Tracheal epithelial cell (primary cell): Measurements from ENCODE around the gene NMNAT1. TPM values are rescaled to one million over a fixed set of nuclear protein-coding genes. Genes with fewer than 3 reads are reported as not detected.

Source experiments
- total RNA-seq: library from RNA; depleted of rRNA; stranded (reverse); fragments of >200 nt; gene quantifications from 2 replicates; pipeline ENCODE4 v1.2.1, GENCODE V29; 2014

NMNAT1 gene
- 12.4 and 12.8 TPM in 2 replicates for total RNA-seq

DNA sequence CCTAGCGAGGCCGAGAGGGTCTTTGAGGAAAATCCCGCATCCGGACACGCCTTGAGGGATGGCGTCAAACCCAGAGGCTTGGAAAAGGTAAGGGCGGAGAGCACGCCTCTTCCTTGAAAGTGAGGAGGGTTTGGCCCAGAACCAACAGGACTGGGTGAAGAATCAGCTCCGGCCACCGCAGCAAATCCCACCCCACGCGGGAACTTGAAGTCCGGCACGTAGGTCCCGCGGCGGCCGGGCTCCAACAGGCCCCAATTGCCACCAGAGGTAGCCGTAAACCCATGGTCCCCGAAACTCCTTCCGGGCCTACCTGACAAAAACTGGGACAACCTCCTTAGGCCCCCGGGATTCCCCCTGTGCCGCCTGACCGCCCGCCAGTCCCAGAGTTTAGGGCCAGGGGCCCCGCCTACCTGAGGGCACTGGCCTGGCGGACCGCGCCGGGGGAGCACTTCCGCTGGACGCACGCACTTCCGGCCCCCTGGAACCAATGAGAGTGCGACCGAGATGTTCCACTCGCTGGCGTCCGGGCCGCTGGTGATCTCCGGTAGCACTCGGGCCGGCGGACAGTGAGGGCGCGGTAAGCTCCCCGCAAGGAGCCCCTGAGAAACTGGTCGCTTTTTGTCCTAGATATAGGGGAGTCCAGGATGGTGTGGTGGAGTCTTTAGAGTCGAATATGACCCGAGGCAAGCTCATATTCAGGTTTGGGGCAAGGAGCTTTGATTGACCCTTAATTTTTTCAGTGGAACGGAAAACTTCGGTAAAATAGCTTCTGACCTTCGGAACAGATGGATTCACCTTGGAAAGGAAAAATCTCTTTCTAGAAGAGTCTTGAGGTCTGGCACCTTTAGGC lies at the start of gene NMNAT1, which contains the start of gene LZIC:
NMNAT1 (plus strand) TSS at position 537 of the 850 bp plus-strand sequence. CDS start 28,599 bp downstream, outside the sequence.
LZIC (minus strand) TSS at position 453 of the 850 bp plus-strand sequence. CDS start 6,772 bp downstream, outside the sequence.

DNA sequence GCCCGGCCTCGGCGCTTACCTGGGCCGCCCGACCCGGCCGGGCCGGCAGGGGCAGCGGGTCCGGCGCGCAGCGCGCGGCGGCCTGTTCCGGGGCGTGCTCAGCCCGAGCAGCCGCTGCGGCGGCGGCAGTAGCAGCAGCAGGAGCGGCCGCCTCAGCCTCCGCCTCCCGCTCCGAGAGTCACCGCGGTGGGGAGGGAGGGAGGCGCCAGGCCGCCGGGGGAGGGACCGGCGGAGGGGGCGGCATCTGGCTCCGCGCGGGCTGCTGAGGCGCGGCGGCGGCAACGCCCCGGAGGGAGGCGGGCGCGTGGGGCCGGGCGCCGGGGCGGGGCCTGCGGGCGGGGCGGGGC lies 33.2 kb upstream of the NMNAT1 start, which contains the start of gene CTNNBIP1:
CTNNBIP1 (minus strand) TSS at position 194 of the 347 bp plus-strand sequence. CDS start 38,205 bp downstream, outside the sequence.

GRCh38 chr1:9996624-9997582 lies 53.6 kb downstream of the NMNAT1 start, which contains the start of gene RBP7:
RBP7 (plus strand) TSS chr1:9997228; CDS start chr1:9997259, 31 bp downstream.

DNA sequence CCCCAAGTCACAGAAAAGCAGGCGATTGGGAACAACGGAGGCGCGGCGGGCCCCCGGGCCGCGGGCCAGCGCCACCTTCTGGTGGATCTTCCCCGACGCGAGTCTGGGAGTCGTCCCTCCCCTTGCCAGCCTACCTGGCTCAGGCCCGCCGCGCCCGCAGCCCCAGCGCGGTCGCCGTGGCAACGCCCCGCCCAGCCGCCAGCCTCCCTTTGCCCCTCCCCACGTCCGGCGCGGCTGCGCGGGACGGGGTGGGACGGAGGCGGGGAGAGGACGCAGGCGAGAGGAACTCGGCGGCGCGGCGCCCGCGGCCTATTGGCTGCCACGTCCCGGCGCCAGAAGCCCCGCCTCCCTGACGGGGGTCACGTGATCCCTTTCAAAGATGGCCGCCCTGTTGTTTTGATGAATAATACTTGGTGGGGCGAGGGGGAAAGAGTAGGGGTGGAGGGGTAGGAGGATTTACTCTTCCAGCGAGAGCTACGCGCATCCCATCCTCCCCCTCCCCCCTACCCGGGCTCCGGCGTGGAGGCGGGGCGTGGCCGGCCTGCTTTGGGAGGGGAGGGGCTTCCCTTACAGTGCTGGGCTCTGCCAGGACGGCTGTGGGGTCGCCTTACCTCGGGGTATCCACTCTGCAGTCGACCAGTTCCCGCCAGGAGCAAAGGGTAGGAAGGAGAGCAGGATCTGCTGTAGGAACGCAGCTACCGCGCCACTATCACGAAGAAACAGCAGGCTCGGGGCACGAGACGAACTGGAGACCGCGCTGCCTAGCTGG lies 89.5 kb downstream of the NMNAT1 start, which contains the start of gene UBE4B:
UBE4B (plus strand) TSS at position 369 of the 769 bp plus-strand sequence. CDS start 713 bp downstream, outside the sequence.

Other genes with a start within 250 kb of the NMNAT1 start
- gene CLSTN1, start 119.5 kb upstream of the NMNAT1 start, total RNA-seq, result 113 and 145 TPM in 2 replicates
- 72.1 and 86.3 TPM in 2 replicates for gene CTNNBIP1, start 33.2 kb upstream of the NMNAT1 start, total RNA-seq
- gene LZIC, start 84 bp upstream of the NMNAT1 start, total RNA-seq, result 30.4 and 39.0 TPM in 2 replicates
- gene RBP7, start 53.8 kb downstream of the NMNAT1 start, total RNA-seq, result 0.96 and 1.7 TPM in 2 replicates
- gene UBE4B, start 89.5 kb downstream of the NMNAT1 start, total RNA-seq, result 12.5 and 26.2 TPM in 2 replicates